ENCODE results near the gene MFSD12.
"Not testable (repeated sequence)": the region's sequence is repeated elsewhere in the genome, so short reads cannot be mapped to it uniquely, and the experiment has no call there.

The MFSD12 gene

DNA sequence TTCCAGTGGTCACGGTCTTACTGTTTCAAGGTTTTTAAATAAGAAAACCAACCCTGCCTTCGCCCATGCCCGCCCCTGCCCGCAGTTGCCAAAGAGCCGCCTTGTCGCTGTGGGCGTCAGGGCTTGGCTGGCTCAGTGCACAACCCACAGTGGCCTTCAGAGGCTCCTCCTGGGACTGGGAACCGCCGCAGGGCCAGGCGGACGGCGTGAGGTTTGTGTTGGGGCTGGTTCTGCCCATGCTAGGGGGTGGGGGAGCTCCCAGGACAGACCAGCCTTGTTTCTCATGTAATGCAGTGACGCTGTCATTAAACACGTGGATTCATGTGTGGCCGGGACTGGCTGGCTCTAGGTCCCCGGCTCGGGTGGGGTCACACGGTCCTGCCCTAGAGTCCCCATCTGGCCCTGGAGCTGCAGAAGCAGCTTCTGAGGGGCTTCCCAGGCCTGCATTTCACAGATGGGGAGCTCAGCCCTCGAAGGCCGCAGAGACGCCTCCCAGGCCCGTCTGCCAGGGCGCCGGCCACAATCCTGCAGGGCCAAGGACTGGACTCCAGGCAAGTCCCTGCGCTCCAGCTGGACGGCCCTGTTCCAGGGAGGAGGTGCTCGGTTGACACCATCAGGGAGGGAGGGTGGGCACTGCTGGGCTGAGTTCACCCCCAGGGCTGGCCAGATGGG is 20.8 kb downstream of the MFSD12 start:
- no peak for DNase-seq (ENCODE audit: low spot score)

- no peak for DNase-seq (ENCODE audit: low spot score)
Observed at GRCh38 chr19:3535981-3536380, 21.4 kb downstream of the MFSD12 start.

DNA sequence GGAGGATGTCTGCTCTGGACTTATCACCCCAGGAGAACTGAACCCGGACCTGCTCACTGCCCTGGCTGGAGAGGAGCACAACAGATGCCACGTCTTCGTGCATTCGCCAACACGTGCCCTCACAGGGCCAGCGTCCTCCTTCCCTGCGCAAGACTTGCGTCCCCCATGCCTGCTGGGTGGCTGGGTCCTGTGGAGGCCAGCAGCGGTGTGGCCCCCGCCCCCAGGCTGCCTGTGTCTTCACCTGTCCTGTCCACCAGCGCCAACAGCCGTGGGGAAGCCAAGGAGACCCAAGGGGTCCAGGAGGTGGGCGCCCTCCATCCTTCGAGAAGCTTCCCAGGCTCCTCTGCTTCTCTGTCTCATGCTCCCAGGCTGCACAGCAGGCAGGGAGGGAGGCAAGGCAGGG is 21.8 kb downstream of the MFSD12 start:
- DNase-seq (ENCODE audit: low spot score) = no peak

- no peak for DNase-seq (ENCODE audit: low spot score)
Observed at GRCh38 chr19:3535235-3535535, 22.2 kb downstream of the MFSD12 start.

- no peak for DNase-seq (ENCODE audit: low spot score)
Observed at GRCh38 chr19:3534375-3535234, 22.8 kb downstream of the MFSD12 start.

DNA sequence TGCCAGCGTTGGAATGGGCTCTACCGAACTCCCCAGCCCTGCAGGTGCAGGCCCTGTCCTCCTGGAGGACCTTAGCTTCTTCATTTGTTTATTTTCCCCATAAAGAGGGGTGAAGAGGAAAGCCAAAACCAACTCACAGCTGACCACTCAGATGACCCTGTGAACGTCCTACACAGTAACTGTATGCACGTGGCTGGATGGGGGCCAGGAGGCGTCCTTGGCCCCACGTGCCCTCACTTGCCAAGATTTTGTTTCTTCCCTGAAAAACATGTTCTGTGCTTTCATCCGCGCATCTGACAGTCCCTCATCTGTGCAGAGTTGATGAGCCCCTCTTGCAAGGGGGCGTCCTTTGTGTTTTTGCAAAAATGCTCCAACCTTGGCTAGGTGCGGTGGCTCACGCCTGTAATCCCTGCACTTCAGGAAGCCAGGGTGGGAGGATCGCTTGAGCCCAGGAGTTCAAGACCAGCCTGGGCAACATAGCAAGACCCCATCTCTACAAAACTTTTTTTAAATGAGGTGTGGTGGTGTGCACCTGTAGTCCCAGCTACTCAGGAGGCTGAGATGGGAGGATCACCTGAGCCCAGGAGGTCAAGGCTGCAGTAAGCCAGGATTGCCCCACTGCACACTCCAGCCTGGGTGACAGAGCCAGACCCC is 23.7 kb downstream of the MFSD12 start:
- DNase-seq (ENCODE audit: low spot score) = no peak

DNA sequence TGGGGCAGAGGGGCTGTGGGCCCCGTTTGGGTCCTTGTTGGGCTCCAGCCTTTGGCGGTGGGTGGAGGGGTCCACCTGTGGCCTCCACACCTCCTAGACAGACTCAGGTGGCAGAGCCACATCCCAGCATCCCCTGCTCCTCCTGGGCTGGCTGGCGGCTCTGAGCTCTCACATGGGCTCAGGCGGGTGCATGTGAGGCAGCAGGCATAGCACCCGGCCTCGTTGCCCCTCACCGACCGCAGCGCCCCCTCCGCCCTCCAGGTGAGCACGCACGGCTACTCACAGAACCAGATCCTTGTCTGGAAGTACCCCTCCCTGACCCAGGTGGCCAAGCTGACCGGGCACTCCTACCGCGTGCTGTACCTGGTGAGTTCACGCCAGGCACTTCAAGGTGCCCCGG is 24.4 kb downstream of the MFSD12 start:
- DNase-seq (ENCODE audit: low spot score) = no peak

GRCh38 chr19:3532154-3532786 is 25.1 kb downstream of the MFSD12 start:
- DNase-seq (ENCODE audit: low spot score) = no peak

- DNase-seq (ENCODE audit: low spot score) = no peak
Observed at GRCh38 chr19:3531716-3532115, 25.7 kb downstream of the MFSD12 start.

DNA sequence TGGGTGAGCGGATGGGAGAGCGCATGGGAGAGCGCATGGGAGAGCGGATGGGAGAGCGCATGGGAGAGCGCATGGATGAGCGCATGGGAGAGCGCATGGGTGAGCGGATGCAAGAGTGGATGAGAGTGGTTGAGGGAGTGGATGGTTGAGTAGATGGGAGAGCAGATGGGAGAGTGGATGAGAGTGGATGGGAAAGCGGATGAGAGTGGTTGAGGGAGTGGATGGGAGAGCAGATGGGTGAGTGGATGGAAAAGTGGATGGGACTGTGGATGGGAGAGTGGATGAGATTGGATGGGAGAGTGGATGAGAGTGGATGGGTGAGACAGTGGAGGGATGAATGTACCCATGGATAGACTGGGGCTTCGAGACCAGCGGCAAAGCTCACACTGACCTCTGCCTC is 27.0 kb downstream of the MFSD12 start:
- DNase-seq (ENCODE audit: low spot score) = no peak

DNA sequence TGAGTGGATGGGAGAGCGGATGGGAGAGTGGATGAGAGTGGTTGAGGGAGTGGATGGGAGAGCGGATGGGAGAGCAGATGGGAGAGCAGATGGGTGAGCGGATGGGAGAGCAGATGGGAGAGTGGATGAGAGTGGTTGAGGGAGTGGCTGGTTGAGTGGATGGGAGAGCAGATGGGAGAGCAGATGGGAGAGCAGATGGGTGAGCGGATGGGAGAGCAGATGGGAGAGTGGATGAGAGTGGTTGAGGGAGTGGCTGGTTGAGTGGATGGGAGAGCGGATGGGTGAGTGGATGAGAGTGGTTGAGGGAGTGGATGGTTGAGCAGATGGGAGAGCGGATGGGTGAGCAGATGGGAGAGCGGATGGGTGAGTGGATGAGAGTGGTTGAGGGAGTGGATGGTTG is 28.1 kb downstream of the MFSD12 start:
- not testable (repeated sequence) for DNase-seq (ENCODE audit: low spot score)

- no peak for DNase-seq (ENCODE audit: low spot score)
Observed at GRCh38 chr19:3528539-3529211, 28.7 kb downstream of the MFSD12 start.

GRCh38 chr19:3528080-3528479 is 29.3 kb downstream of the MFSD12 start:
- no peak for DNase-seq (ENCODE audit: low spot score)

DNA sequence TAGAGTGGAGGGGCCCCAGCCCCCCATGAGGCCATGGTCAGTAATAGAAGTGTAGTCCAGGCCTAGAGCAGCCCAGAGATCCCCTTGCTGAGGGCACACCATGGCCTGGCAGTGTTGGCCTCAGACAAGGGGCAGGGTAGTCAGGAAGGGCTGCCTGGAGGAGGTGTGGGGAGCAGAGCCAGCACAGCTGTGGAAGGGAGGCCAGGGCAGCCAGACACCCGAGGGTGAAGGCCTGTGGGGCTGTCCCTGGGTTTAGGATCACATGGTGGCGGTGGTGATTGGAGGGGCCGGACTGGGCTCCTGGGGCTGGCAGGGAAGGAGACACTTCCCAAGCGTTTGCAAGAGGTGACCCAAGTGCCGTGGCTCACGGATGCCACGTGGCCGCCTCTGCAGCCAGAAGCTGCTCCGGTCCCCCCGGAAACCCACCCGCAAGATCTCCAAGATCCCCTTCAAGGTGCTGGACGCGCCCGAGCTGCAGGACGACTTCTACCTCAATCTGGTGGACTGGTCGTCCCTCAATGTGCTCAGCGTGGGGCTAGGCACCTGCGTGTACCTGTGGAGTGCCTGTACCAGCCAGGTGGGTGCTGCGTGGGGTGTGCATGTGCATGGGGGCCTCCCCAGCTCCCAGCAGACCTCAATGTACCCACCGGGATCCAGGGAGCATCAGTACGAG is 30.0 kb downstream of the MFSD12 start:
- no peak for DNase-seq (ENCODE audit: low spot score)

- DNase-seq (ENCODE audit: low spot score) = no peak
Observed at GRCh38 chr19:3526507-3527237, 30.7 kb downstream of the MFSD12 start.

- no peak for DNase-seq (ENCODE audit: low spot score)
Observed at GRCh38 chr19:3524904-3525451, 32.4 kb downstream of the MFSD12 start.

DNA sequence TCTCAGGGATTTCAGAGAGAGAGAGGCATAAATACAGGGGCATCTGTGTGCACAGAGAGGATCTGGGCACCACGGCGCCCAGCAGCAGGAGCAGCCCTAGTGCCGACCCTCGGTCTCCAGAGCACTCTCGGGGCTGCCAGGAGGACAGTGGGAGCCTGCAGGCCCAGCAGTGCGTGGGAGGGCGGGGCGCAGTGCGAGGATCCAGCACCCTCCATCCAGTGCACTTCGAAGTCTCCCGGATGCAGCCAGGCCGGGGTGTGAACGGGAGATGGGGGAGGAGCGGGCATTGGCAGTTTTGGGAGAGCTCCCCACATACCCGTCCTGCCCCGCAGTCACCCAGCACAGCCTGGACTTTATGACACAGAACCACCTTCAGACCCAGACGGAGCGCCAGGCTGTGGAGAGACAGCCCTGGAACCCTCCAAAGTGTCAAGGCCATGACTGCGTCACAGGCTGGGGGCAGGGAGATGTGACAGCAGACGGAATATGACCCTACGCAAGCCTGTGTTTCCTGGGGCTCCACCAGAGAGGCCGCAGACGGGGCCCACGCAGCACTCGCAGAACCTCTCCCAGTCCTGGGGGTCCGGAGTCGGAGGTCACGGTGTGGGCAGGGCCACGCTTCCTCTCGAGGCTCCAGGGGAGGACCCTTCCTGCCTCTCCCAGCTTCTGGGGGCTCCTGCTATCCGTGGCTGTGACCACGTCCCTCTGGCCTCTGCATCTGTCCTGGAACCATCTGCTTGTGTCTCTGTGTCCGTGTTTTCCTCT is 33.1 kb downstream of the MFSD12 start:
- no peak for DNase-seq (ENCODE audit: low spot score)

- no peak for DNase-seq (ENCODE audit: low spot score)
Observed at GRCh38 chr19:3523361-3524077, 33.9 kb downstream of the MFSD12 start.
